Measurements from ENCODE around the gene IL21R. TPM values are rescaled to one million over a fixed set of nuclear protein-coding genes. Genes with fewer than 3 reads are reported as not detected.

The IL21R gene
- total and polyA plus RNA-seq, 9 of the 15 experiments (the other 6 are each of a cell fraction or from before 2014, with no cell fraction given), result 0.04 to 0.34 (median 0.18) TPM; not detected in 1

- H3K4me2 ChIP-seq (ENCODE audit: insufficient read depth, low read length), result no peak overlapping the region
- H2AFZ ChIP-seq (ENCODE audit: low read depth, low read length), result no peak overlapping the region
- no peaks in the 10 kb centered on the region for H3K79me2 ChIP-seq (ENCODE audit: control insufficient read depth, insufficient read depth, low read length)
- FAIRE-seq (no peak), ATAC-seq (no peak), DNase-seq (ENCODE audit: extremely low read depth in 1 of 4, low spot score in 3 of 4) (no peak)
- in situ Hi-C loops (cut with MboI) (no loop called here), intact Hi-C loops (cut with micrococcal nuclease) (no loop called here)
- 94% methylated on average over 7 of the region's 7 CpGs for WGBS (ENCODE audit: insufficient coverage, low coverage, missing lambda C conversion rate)
- H3K27ac ChIP-seq (ENCODE audit: extremely low read depth, low read depth, low read length), result no peak overlapping the region
- H3K4me3 ChIP-seq, result no peak overlapping the region
- no peaks in the 10 kb centered on the region for H3K4me1 ChIP-seq (replicated peaks in 1 of 2; ENCODE audit: control insufficient read depth in 2 of 2, insufficient read depth in 2 of 2, low read length in 2 of 2)
- H3K9ac ChIP-seq (ENCODE audit: insufficient read depth in 1 of 2, low read depth in 2 of 2, low read length in 2 of 2), result no peak overlapping the region
- no peaks in the 10 kb centered on the region for H4K20me1 ChIP-seq (replicated peaks; ENCODE audit: control insufficient read depth, insufficient read depth, low read length)
- POLR2A ChIA-PET, result interaction anchor here (0.7 kb wide), 1 partner anchor 30 kb away, joined by 3 read pairs; no protein-coding TSS in a partner anchor
- TF ChIP-seq RNF219 (CRISPR knock-in tag; IDR thresholded peaks at IDR 0.05) (no peak), TBP (optimal IDR thresholded peaks at IDR 0.05; ENCODE audit: low read depth, low read length) (no peak)
- H3K36me3 ChIP-seq (ENCODE audit: control insufficient read depth, insufficient read depth, low read length), result peaks cover 92% of the 10 kb centered on the region; the same call in 2 of the 3 replicates
- no peaks in the 10 kb centered on the region for H3K9me3 ChIP-seq (replicated peaks; ENCODE audit: control insufficient read depth, insufficient read depth, low read depth, low read length)
- H3K9me1 ChIP-seq (ENCODE audit: control insufficient read depth, insufficient read depth, low read length), result no peaks in the 10 kb centered on the region
- CTCF ChIA-PET (ENCODE audit: low intra/inter-chr PET ratio), result no interaction called here
- no peaks in the 10 kb centered on the region for H3K27me3 ChIP-seq (ENCODE audit: control insufficient read depth in 2 of 2, insufficient read depth in 2 of 2, low read length in 2 of 2)
- BruUV-seq (replicated peaks), result no TSS peak
Measured at GRCh38 chr16:27480761-27481160, 78.8 kb downstream of the IL21R start.

DNA sequence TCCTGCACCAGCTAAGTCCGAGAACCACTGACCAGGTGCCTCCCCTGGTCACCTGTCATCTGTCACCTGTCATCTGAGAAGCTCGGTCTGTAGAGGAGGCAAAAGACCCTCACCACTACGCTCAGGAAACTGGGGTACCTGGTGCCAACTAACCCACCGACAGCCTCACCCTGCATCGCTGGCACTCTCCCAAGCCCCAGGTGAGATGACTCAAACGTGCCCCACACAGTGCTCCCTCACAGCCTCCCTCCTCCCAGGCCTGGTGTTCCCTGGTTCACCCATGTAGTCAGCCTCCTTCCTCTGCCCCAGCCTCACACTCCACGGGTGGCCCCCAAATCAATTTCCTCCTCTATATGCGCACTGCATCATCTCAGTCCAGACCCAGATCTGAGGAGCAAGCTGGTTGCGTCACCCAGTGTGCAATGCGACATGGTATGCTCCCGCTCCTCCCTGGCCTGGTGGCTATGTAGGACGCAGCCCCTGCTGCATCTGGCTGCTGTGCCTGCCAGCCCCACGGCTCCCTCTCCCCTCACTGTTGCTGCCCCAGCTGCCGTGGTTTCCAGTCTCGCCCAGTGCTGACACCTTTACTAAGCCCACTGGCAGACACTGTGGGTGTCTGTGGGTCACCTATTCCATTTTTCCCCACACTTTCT is 79.4 kb downstream of the IL21R start:
- Histone ChIP-seq H3K9me1 (ENCODE audit: control insufficient read depth, insufficient read depth, low read length) (no peaks in the 10 kb centered on the region), H4K20me1 (replicated peaks; ENCODE audit: control insufficient read depth, insufficient read depth, low read length) (no peaks in the 10 kb centered on the region), H2AFZ (ENCODE audit: low read depth, low read length) (no peak overlapping the region), H3K9me3 (replicated peaks; ENCODE audit: control insufficient read depth, insufficient read depth, low read depth, low read length) (no peaks in the 10 kb centered on the region), H3K4me1 (replicated peaks in 1 of 2; ENCODE audit: control insufficient read depth in 2 of 2, insufficient read depth in 2 of 2, low read length in 2 of 2) (no peaks in the 10 kb centered on the region), H3K4me2 (ENCODE audit: insufficient read depth, low read length) (no peak overlapping the region), H3K36me3 (ENCODE audit: control insufficient read depth, insufficient read depth, low read length) (peaks cover 91% of the 10 kb centered on the region; the same call in 2 of the 3 replicates), H3K79me2 (ENCODE audit: control insufficient read depth, insufficient read depth, low read length) (no peaks in the 10 kb centered on the region), H3K9ac (ENCODE audit: insufficient read depth in 1 of 2, low read depth in 2 of 2, low read length in 2 of 2) (no peak overlapping the region; a peak in 1 of 4 replicates), H3K27ac (ENCODE audit: extremely low read depth, low read depth, low read length) (no peak overlapping the region), H3K27me3 (ENCODE audit: control insufficient read depth in 2 of 2, insufficient read depth in 2 of 2, low read length in 2 of 2) (no peaks in the 10 kb centered on the region), H3K4me3 (no peak overlapping the region)
- no TSS peak for BruUV-seq (replicated peaks)
- WGBS (ENCODE audit: insufficient coverage, low coverage, missing lambda C conversion rate), result 84% methylated on average over 10 of the region's 15 CpGs
- TF ChIP-seq HNRNPL (IDR thresholded peaks at IDR 0.05; ENCODE audit: low read depth, low read length) (no peak), ZNF263 (CRISPR knock-in tag; IDR thresholded peaks at IDR 0.05; ENCODE audit: borderline replicate concordance) (peak; percentile 40; the same call in 1 of the 2 replicates)
- no peak for ATAC-seq
- no peak for FAIRE-seq
- DNase-seq (ENCODE audit: extremely low read depth in 1 of 4, low spot score in 3 of 4), result no peak
- intact Hi-C loops (cut with micrococcal nuclease), result no loop called here
- CTCF ChIA-PET (ENCODE audit: low intra/inter-chr PET ratio), result no interaction called here
- in situ Hi-C loops (cut with MboI), result no loop called here
- POLR2A ChIA-PET, result interaction anchor here (0.7 kb wide), 1 partner anchor 31 kb away, joined by 3 read pairs; no protein-coding TSS in a partner anchor
